HPDE6-E6E7 (cell line): ENCODE results near the gene EFCAB6.

Source experiments
- DNase-seq: peaks from one replicate; pipeline ENCODE4 v3.0.0; 2011; ENCODE audit warnings: missing footprints; ENCODE audit errors: extremely low spot score

The EFCAB6 gene

GRCh38 chr22:43819421-43819921, 7.4 kb upstream of the EFCAB6 start:
- no peak for DNase-seq

- DNase-seq, result no peak
Observed at GRCh38 chr22:43818981-43819380, 6.9 kb upstream of the EFCAB6 start.

GRCh38 chr22:43817402-43817801, 5.3 kb upstream of the EFCAB6 start:
- no peak for DNase-seq

- no peak for DNase-seq
Observed at GRCh38 chr22:43814264-43814663, 2.2 kb upstream of the EFCAB6 start.

- no peak for DNase-seq
Observed at GRCh38 chr22:43812890-43813289, 785 bp upstream of the EFCAB6 start.

- peak; percentile 19 for DNase-seq
Observed at GRCh38 chr22:43811777-43812148, 342 bp downstream of the EFCAB6 start.

- DNase-seq, result no peak
Observed at GRCh38 chr22:43802897-43803495, 9.1 kb downstream of the EFCAB6 start.

- DNase-seq, result no peak
Observed at GRCh38 chr22:43800970-43801369, 11.1 kb downstream of the EFCAB6 start.

- no peak for DNase-seq
Observed at GRCh38 chr22:43798492-43798891, 13.6 kb downstream of the EFCAB6 start.

- DNase-seq, result no peak
Observed at GRCh38 chr22:43796567-43796966, 15.5 kb downstream of the EFCAB6 start.

- no peak for DNase-seq
Observed at GRCh38 chr22:43795320-43795719, 16.8 kb downstream of the EFCAB6 start.

GRCh38 chr22:43792905-43793304, 19.2 kb downstream of the EFCAB6 start:
- no peak for DNase-seq

GRCh38 chr22:43789452-43789851, 22.7 kb downstream of the EFCAB6 start:
- DNase-seq, result no peak

GRCh38 chr22:43783777-43784176, 28.3 kb downstream of the EFCAB6 start:
- no peak for DNase-seq

- no peak for DNase-seq
Observed at GRCh38 chr22:43782448-43782847, 29.7 kb downstream of the EFCAB6 start.

GRCh38 chr22:43777286-43777685, 34.8 kb downstream of the EFCAB6 start:
- peak; percentile 8 for DNase-seq

- no peak for DNase-seq
Observed at GRCh38 chr22:43776081-43776670, 35.9 kb downstream of the EFCAB6 start.

- no peak for DNase-seq
Observed at GRCh38 chr22:43774318-43774915, 37.7 kb downstream of the EFCAB6 start.

- DNase-seq, result no peak
Observed at GRCh38 chr22:43772831-43773230, 39.3 kb downstream of the EFCAB6 start.

- no peak for DNase-seq
Observed at GRCh38 chr22:43755452-43755851, 56.7 kb downstream of the EFCAB6 start.

- no peak for DNase-seq
Observed at GRCh38 chr22:43755011-43755410, 57.1 kb downstream of the EFCAB6 start.

- DNase-seq, result no peak
Observed at GRCh38 chr22:43754176-43754575, 57.9 kb downstream of the EFCAB6 start.

- DNase-seq, result no peak
Observed at GRCh38 chr22:43753688-43754087, 58.4 kb downstream of the EFCAB6 start.
